Spleen (tissue), 7 donors: ENCODE data around the gene MTG2.

Experiments used
- CTCF ChIP-seq, 11 experiments: fragments of 200-600 bp in 7 of 11; fragments of 450-650 bp in 4 of 11; sonication (generic) in 4 of 11; IDR thresholded peaks in 8 of 11; conservative IDR thresholded peaks in 3 of 11; 1 replicate in 7 of 11; 2 replicates in 4 of 11; pipeline versions ENCODE4 v1.4.0 to v1.8.0; 2016 to 2021; ENCODE audit warnings: antibody characterized with exemption in 11 of 11, inconsistent platforms in 4 of 11, mild to moderate bottlenecking in 1 of 11
- POLR2A ChIP-seq, 3 donors: fragments of 450-650 bp; IDR thresholded peaks; one replicate each; pipeline ENCODE4 v1.5.1; 2017; ENCODE audit warnings: antibody characterized with exemption in 3 of 3, mild to moderate bottlenecking in 1 of 3
- donor health status: DM: no; HTN: no; CAD: no; lungs with moderate emphysema.
- donor health status: DM: no; HTN: no; CAD: no.
- donor health status: DM: no; HTN: no; CAD: no.

- TF ChIP-seq CTCF (IDR thresholded peaks at IDR 0.05 in 8 of 11, conservative IDR thresholded peaks at IDR 0.05 in 3 of 11) (no peak), POLR2A (IDR thresholded peaks at IDR 0.05) (no peak)
These were observed 13.5 kb downstream of the MTG2 start for GRCh38 chr20:62196286-62196685.
